Stimulated activated memory B cell treated with anti-CD40 and anti-IgM and Interleukin-4, amounts not matched to agents 10 μg/mL and 1 μg/mL and 100 μg/mL, for 72 hours (primary cell): ENCODE data around the gene MAP4K1.
"Not testable (repeated sequence)": the region's sequence is repeated elsewhere in the genome, so short reads cannot be mapped to it uniquely, and the experiment has no call there.

Experiments
- ATAC-seq: fragments of 150-1000 bp; cut with Tn5 transposase; 2 replicates; pipeline ENCODE4 v1.10.0; 2021
- H3K27ac Mint-ChIP-seq: one replicate; pipeline ENCODE4 v1.8.0; 2022; ENCODE audit warnings: mild to moderate bottlenecking, mixed read lengths
- H3K27me3 Mint-ChIP-seq: one replicate; pipeline ENCODE4 v1.8.0; 2022; ENCODE audit warnings: mixed read lengths
- H3K36me3 Mint-ChIP-seq: one replicate; pipeline ENCODE4 v1.8.0; 2022; ENCODE audit warnings: mixed read lengths
- H3K4me1 Mint-ChIP-seq: one replicate; pipeline ENCODE4 v1.8.0; 2022; ENCODE audit warnings: mixed read lengths
- H3K4me3 Mint-ChIP-seq: one replicate; pipeline ENCODE4 v1.8.0; 2022; ENCODE audit warnings: mild to moderate bottlenecking, moderate library complexity, mixed read lengths
- H3K9me3 Mint-ChIP-seq: one replicate; pipeline ENCODE4 v1.8.0; 2022; ENCODE audit warnings: mixed read lengths

Gene MAP4K1

GRCh38 chr19:38555200-38555599 lies 62.6 kb downstream of the MAP4K1 start:
- H3K27ac Mint-ChIP-seq = peak overlapping the region; percentile 37
- H3K4me1 Mint-ChIP-seq = peaks cover 40% of the 10 kb centered on the region

GRCh38 chr19:38554676-38555141 lies 63.0 kb downstream of the MAP4K1 start:
- H3K27me3 Mint-ChIP-seq = no peaks in the 10 kb centered on the region
- ATAC-seq = no peak
- H3K36me3 Mint-ChIP-seq = no peaks in the 10 kb centered on the region
- no peak overlapping the region for H3K4me3 Mint-ChIP-seq
- peak overlapping the region; percentile 37 for H3K27ac Mint-ChIP-seq
- H3K9me3 Mint-ChIP-seq = no peaks in the 10 kb centered on the region
- peaks cover 35% of the 10 kb centered on the region for H3K4me1 Mint-ChIP-seq

More at GRCh38 chr19:38555200-38555599, 62.6 kb downstream of the MAP4K1 start:
- Mint-ChIP-seq H3K4me3 (no peak overlapping the region), H3K9me3 (no peaks in the 10 kb centered on the region), H3K36me3 (no peaks in the 10 kb centered on the region), H3K27me3 (no peaks in the 10 kb centered on the region)
- no peak for ATAC-seq

- H3K36me3 Mint-ChIP-seq, H3K27ac Mint-ChIP-seq, ATAC-seq, H3K4me3 Mint-ChIP-seq, H3K27me3 Mint-ChIP-seq, H3K9me3 Mint-ChIP-seq: not testable (repeated sequence)
- H3K4me1 Mint-ChIP-seq = peaks cover 28% of the 10 kb centered on the region
These were observed 64.5 kb downstream of the MAP4K1 start for GRCh38 chr19:38553239-38553638.

GRCh38 chr19:38551450-38551813 lies 66.3 kb downstream of the MAP4K1 start:
- peak overlapping the region; percentile 55 for H3K27ac Mint-ChIP-seq
- H3K4me1 Mint-ChIP-seq = peaks cover 30% of the 10 kb centered on the region
- no peaks in the 10 kb centered on the region for H3K36me3 Mint-ChIP-seq
- no peaks in the 10 kb centered on the region for H3K27me3 Mint-ChIP-seq
- no peaks in the 10 kb centered on the region for H3K9me3 Mint-ChIP-seq
- peak overlapping the region; percentile 1 for H3K4me3 Mint-ChIP-seq
- peak; percentile 85 for ATAC-seq

GRCh38 chr19:38550376-38550775 lies 67.4 kb downstream of the MAP4K1 start:
- ATAC-seq = no peak
- H3K36me3 Mint-ChIP-seq = no peaks in the 10 kb centered on the region
- H3K4me1 Mint-ChIP-seq = peaks cover 27% of the 10 kb centered on the region
- H3K4me3 Mint-ChIP-seq = no peak overlapping the region
- H3K27ac Mint-ChIP-seq = no peak overlapping the region
- no peaks in the 10 kb centered on the region for H3K27me3 Mint-ChIP-seq
- H3K9me3 Mint-ChIP-seq = no peaks in the 10 kb centered on the region

GRCh38 chr19:38549942-38550341 lies 67.8 kb downstream of the MAP4K1 start:
- no peaks in the 10 kb centered on the region for H3K27me3 Mint-ChIP-seq
- peaks cover 27% of the 10 kb centered on the region for H3K4me1 Mint-ChIP-seq
- H3K36me3 Mint-ChIP-seq = no peaks in the 10 kb centered on the region
- no peaks in the 10 kb centered on the region for H3K9me3 Mint-ChIP-seq
- no peak overlapping the region for H3K4me3 Mint-ChIP-seq
- ATAC-seq = no peak
- H3K27ac Mint-ChIP-seq = no peak overlapping the region

GRCh38 chr19:38549061-38549460 lies 68.7 kb downstream of the MAP4K1 start:
- Mint-ChIP-seq H3K4me1 (peaks cover 33% of the 10 kb centered on the region), H3K9me3 (no peaks in the 10 kb centered on the region)
- ATAC-seq = no peak

GRCh38 chr19:38547421-38547820 lies 70.3 kb downstream of the MAP4K1 start:
- Mint-ChIP-seq H3K4me3 (peak overlapping the region; percentile 42), H3K36me3 (no peaks in the 10 kb centered on the region), H3K27ac (peak overlapping the region; percentile 65), H3K4me1 (peaks cover 34% of the 10 kb centered on the region), H3K9me3 (no peaks in the 10 kb centered on the region), H3K27me3 (no peaks in the 10 kb centered on the region)
- peak; percentile 72 for ATAC-seq

More at GRCh38 chr19:38549061-38549460, 68.7 kb downstream of the MAP4K1 start:
- Mint-ChIP-seq H3K36me3 (no peaks in the 10 kb centered on the region), H3K27ac (no peak overlapping the region), H3K4me3 (no peak overlapping the region), H3K27me3 (no peaks in the 10 kb centered on the region)

- H3K27ac Mint-ChIP-seq = peak overlapping the region; percentile 43
These were observed 72.2 kb downstream of the MAP4K1 start for GRCh38 chr19:38545596-38545995.

GRCh38 chr19:38544569-38545315 lies 73.0 kb downstream of the MAP4K1 start:
- Mint-ChIP-seq H3K27me3 (no peaks in the 10 kb centered on the region), H3K9me3 (no peaks in the 10 kb centered on the region), H3K27ac (peak overlapping the region; percentile 43), H3K4me3 (peak overlapping the region; percentile 52), H3K36me3 (no peaks in the 10 kb centered on the region), H3K4me1 (peaks cover 27% of the 10 kb centered on the region)
- ATAC-seq = no peak

More at GRCh38 chr19:38545596-38545995, 72.2 kb downstream of the MAP4K1 start:
- Mint-ChIP-seq H3K27me3 (no peaks in the 10 kb centered on the region), H3K4me1 (peaks cover 25% of the 10 kb centered on the region), H3K9me3 (no peaks in the 10 kb centered on the region), H3K4me3 (no peak overlapping the region), H3K36me3 (no peaks in the 10 kb centered on the region)
- ATAC-seq = no peak

- H3K27me3 Mint-ChIP-seq = no peaks in the 10 kb centered on the region
- peaks cover 35% of the 10 kb centered on the region for H3K4me1 Mint-ChIP-seq
- ATAC-seq = peak; percentile 81
- H3K27ac Mint-ChIP-seq = peak overlapping the region; percentile 43
- H3K36me3 Mint-ChIP-seq = no peaks in the 10 kb centered on the region
- peak overlapping the region; percentile 52 for H3K4me3 Mint-ChIP-seq
- H3K9me3 Mint-ChIP-seq = no peaks in the 10 kb centered on the region
These were observed 73.8 kb downstream of the MAP4K1 start for GRCh38 chr19:38543807-38544568.

GRCh38 chr19:38543286-38543806 lies 74.4 kb downstream of the MAP4K1 start:
- no peaks in the 10 kb centered on the region for H3K27me3 Mint-ChIP-seq
- no peak for ATAC-seq
- H3K4me3 Mint-ChIP-seq = no peak overlapping the region
- H3K36me3 Mint-ChIP-seq = no peaks in the 10 kb centered on the region
- H3K4me1 Mint-ChIP-seq = peaks cover 41% of the 10 kb centered on the region
- H3K27ac Mint-ChIP-seq = peak overlapping the region; percentile 30
- no peaks in the 10 kb centered on the region for H3K9me3 Mint-ChIP-seq

GRCh38 chr19:38542040-38542439 lies 75.7 kb downstream of the MAP4K1 start:
- peaks cover 34% of the 10 kb centered on the region for H3K4me1 Mint-ChIP-seq
- no peak for ATAC-seq
- no peak overlapping the region for H3K4me3 Mint-ChIP-seq
- peaks cover 1% of the 10 kb centered on the region for H3K27me3 Mint-ChIP-seq
- H3K9me3 Mint-ChIP-seq = no peaks in the 10 kb centered on the region
- no peak overlapping the region for H3K27ac Mint-ChIP-seq
- no peaks in the 10 kb centered on the region for H3K36me3 Mint-ChIP-seq

GRCh38 chr19:38539751-38540150 lies 78.0 kb downstream of the MAP4K1 start:
- Mint-ChIP-seq H3K36me3 (peaks cover 10% of the 10 kb centered on the region), H3K27ac (peak overlapping the region; percentile 85)

GRCh38 chr19:38538793-38539528 lies 78.8 kb downstream of the MAP4K1 start:
- H3K27ac Mint-ChIP-seq = peak overlapping the region; percentile 85
- no peak overlapping the region for H3K4me3 Mint-ChIP-seq
- peaks cover 11% of the 10 kb centered on the region for H3K36me3 Mint-ChIP-seq
- H3K4me1 Mint-ChIP-seq = peaks cover 19% of the 10 kb centered on the region
- peak; percentile 91 for ATAC-seq
- peaks cover 12% of the 10 kb centered on the region for H3K9me3 Mint-ChIP-seq
- peaks cover 32% of the 10 kb centered on the region for H3K27me3 Mint-ChIP-seq

More at GRCh38 chr19:38539751-38540150, 78.0 kb downstream of the MAP4K1 start:
- Mint-ChIP-seq H3K9me3 (peaks cover 10% of the 10 kb centered on the region), H3K27me3 (peaks cover 24% of the 10 kb centered on the region), H3K4me3 (no peak overlapping the region), H3K4me1 (peaks cover 27% of the 10 kb centered on the region)
- no peak for ATAC-seq
